ENCODE results near the gene ZNF618.

Gene ZNF618

DNA sequence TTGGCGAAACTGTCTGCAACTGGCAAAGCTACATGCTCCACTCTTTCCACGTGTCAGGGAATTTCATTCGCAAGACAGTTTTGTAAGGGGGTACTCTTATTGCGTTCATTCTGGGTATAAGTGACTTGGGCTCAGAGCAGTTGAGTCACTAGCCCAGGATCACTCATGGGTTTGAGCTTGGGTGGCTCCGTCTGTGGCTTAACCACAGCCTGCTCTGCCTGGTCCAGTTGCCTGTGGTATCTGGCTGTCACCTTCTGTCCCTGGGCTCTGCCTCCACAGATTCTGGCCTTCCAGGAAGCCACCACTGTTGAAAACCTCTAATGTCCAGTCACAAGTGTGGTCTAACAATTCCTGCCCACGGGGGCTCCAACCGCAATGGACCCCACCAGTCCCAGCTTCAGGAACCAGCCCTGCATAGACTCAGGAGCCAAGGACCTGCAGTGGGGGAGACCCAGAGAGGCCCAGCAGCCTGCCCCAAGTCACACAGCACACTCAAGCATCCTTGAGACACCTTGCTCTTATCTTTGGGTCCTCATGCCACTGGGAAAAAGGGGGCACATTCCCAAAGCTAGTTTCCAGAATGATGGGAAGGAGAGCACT is 212.6 kb downstream of the ZNF618 start:
- no peak for DNase-seq

DNA sequence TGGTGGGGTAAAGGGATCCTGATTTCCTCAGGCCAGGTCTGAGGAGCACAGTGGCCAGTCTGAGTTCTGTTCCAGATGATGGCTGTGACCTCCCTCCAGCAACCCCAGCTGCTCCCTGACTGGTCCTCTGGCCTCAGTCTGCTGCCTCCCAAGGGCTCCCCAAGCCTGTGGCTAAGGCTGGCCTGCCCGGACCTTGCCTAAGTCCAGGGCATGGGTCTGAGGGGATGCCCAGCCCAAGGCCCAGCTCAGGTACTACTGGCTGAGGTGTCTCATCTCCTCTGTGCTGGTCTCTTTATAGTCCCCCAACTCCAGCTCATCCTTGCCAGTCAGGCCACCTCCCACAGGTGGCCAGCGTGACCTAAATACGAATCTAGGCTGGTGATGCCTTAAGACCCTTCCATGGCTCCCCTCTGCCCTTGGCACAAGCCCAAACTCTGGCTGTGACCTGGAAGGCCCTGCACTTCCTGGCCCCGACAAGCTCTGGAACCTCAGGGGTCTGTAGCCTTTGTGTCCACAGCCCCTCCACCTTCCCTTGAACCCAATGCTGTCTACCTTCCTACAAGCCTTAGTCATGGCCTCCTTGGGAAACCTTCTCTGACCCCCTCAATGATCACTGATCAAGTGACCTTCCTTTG is 213.2 kb downstream of the ZNF618 start:
- DNase-seq = no peak

- no peak for DNase-seq
Measured at GRCh38 chr9:114090798-114091197, 214.7 kb downstream of the ZNF618 start.

DNA sequence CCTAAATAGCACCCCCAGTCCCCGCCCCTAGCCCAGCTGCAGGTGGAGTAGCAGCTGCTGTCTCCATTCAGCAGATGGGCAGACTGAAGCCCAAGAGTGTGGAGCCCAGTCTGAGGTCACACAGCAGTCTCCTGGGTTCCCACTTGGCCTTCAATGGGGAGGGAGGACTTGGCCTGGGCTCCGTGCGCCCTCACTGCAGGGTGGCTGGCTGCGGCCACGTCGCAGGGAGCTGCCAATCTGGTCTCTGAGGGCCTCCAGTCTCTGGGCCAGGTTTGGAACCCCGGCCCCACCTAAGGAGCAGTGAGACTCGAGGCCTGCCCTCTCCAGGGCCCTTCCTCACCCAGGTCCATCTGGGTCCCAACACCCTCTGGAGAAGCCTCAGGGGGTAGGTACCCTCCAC is 215.6 kb downstream of the ZNF618 start:
- DNase-seq = no peak

- DNase-seq = no peak
Measured at GRCh38 chr9:114092336-114092735, 216.2 kb downstream of the ZNF618 start.

DNA sequence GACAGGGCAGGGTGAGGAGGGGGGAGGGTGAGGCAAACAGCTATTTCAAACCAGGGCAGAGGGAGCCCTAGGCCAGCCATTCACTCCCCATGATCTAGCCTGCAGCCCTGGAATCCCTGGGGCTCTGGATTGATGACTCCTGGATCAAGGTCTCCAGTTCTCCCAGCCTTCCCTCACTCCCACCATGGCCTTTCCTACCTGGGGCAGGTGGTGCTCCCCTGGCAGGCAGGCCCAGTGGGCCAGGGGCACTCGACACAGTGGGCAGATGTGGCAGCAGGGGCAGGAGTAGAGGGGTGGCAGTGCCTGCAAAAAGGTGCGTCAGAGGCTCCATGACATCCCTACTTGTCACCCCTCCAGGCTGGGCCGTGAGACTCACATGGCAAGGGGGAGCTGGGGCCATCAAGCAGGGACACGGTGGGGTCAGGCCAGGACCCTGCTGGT is 216.9 kb downstream of the ZNF618 start:
- DNase-seq = no peak

DNA sequence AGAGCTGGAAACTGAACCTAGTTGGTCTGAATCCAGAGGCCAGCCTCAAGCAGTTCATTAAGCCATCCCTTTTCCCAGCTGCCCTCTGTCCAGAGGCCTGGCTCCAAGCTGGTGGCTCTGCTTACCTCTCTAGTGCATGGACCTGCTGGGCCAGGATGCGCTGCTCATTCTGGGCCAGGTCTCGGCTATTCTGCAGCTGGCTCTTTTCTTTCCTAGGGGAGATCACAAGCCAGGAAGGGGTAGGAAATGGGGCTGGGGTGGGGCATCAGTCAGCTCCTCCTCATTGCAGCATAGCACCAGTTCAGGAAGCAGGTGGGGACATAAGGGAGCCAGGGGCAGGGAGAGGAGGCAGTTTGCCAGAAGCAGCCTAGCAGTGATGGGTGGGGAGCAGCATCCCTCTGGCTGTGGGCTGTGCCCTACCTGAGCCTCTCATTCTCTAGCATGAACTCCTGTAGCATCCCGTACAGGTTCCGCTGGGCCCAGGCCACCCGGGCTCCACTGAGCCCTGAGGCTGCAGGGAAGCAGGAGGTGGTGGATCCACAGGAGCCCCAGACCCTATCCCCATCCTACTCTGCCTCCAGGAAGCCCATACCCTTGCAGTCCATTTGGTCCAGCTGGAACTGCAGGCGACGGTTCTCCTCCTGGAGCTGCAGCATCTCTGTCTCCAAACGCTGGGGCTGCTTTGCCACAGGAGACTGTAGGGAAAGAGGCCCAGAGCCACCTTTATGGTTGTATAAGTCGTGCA is 217.8 kb downstream of the ZNF618 start:
- DNase-seq = no peak

DNA sequence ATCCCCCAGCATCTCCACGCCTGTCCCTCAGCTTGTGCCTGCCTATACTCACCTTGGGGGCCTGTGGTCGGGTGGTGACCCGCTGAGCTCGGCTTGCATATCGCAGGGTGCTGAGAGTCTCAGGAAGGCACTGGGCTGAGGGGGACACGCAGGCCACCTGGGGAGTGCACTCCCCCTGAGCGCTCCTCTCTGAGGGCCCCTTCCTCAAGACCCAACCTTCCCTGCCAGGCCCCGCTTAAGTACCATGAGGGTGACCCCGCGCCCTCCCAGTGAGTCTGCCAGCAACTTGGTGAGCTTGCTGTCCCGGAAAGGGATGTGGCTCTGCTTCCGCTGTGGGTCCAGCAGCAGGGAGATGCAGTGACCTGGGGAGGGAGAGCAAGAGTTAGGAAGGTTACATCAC is 218.9 kb downstream of the ZNF618 start:
- DNase-seq = no peak

- peak; percentile 27 for DNase-seq
Measured at GRCh38 chr9:114096041-114096511, 220.0 kb downstream of the ZNF618 start.

- no peak for DNase-seq
Measured at GRCh38 chr9:114096866-114097612, 220.9 kb downstream of the ZNF618 start.

DNA sequence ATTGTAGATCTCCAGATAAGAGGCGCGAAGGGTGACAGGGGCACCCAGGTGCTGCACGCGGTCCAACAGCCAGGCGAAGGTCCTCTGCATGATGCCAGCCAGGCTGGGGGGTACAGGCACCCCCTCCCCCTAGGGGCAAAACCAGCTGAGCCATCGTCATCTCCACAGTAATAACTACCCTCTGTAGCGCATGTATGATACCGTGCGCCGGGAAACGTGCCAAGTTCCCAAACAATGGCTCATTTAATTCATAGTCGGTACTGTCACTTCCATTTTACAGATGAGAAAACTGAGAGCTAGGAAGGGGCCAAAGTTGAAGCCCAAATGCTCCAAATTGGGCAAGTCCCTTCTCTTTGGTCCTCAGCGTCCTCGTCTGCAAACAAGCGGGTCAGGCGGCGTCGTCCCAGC is 221.5 kb downstream of the ZNF618 start:
- DNase-seq = peak; percentile 12

DNA sequence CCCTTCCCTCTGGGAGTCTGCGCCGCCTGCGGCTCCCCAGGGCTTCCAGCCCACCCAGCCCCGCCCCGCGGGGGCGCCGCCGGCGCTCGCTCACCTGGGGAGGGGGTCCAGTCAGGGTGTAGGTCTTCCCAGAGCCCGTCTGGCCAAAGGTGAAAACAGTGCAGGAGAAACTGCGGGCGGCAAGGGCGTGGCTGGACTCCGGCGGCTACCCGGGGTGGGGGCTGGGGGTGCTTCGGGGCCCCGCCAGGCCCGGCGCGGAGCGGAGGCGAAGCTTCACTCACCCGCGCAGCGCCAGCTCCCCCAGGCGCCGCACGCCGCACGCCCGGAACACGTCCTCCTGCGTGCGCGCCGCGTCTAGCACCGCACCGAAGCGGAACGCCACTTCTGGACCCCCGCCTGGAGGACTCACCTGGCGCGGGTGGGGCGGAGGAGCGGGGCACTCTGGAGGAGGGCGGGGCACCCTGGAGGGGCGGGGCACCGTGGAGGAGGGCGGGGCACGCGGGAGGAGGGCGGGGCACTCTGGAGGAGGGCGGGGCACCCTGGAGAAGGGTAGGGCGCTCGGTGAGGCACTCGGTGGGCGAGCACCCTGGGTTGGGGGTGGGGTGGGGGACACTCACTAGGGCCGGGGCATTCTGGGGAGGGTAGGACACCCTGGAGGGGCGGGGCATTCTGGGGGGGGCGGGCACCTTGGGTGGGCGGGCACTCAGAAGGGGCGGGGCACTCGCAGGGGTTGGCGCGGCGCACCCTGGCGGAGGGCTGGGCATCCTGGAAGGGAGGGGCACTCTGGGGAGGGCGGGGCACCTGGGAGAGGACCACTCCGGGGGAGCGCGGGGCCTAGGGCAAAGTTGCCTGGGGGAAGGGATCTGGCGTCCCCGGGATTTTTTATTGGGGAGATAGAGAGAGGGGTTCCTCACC is 222.2 kb downstream of the ZNF618 start:
- DNase-seq = peak; percentile 54

GRCh38 chr9:114098936-114099668 is 223.0 kb downstream of the ZNF618 start, which contains the start of gene KIF12:
TSS of gene KIF12 (minus strand) at chr9:114099292. CDS start at chr9:114099276, 16 bp downstream.
- no peak for DNase-seq

DNA sequence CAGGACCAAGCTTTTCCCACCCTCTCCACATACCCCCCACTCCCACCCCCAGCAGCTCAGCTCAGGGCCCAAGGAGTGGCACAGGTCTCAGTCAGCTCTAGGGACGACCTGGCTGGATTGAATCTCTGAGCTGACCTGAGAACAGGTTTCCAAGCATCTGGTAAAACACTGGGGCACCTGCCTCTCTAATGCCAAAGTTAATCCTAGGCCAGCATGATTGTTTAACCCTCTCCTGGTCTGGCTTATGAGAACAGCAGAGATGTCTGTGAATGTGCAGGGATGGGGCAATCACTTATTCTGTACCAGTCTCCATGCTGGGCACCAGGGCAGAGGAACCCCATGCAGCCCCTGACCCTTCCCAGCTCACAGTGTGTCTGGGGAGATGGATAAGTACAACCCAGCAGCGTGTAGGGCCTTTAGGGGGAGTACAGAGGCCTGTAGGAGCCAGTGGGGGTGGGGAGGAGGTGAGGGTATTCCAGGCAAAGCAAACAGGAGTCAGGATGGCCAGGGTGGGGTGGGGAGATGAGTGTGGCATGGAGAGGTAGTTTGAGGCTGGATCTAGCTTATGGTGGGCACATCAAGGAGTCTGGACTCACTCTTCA is 223.7 kb downstream of the ZNF618 start:
- no peak for DNase-seq

- no peak for DNase-seq
Measured at GRCh38 chr9:114100536-114100935, 224.4 kb downstream of the ZNF618 start.

DNA sequence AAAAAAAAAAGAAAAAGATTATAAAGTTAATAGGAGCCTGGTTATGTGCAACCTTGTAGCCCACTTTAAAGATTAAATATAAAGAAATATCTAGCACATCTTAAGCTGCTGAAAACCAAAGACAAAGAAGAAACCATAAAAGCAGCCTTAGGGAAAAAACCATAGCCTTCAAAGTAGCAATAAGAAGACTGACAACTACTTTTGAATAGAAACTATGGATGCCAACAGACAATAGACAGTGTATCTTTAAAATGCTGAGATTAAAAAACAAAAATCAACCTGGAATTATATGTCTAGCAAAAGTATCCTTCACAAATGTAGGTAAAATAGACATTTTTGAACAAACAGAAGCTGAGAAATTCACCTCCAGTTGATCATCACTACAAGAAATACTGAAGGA is 226.4 kb downstream of the ZNF618 start:
- no peak for DNase-seq

GRCh38 chr9:114105236-114105635 is 229.1 kb downstream of the ZNF618 start:
- no peak for DNase-seq
